ENCODE data around the gene CCNI2.

DNA sequence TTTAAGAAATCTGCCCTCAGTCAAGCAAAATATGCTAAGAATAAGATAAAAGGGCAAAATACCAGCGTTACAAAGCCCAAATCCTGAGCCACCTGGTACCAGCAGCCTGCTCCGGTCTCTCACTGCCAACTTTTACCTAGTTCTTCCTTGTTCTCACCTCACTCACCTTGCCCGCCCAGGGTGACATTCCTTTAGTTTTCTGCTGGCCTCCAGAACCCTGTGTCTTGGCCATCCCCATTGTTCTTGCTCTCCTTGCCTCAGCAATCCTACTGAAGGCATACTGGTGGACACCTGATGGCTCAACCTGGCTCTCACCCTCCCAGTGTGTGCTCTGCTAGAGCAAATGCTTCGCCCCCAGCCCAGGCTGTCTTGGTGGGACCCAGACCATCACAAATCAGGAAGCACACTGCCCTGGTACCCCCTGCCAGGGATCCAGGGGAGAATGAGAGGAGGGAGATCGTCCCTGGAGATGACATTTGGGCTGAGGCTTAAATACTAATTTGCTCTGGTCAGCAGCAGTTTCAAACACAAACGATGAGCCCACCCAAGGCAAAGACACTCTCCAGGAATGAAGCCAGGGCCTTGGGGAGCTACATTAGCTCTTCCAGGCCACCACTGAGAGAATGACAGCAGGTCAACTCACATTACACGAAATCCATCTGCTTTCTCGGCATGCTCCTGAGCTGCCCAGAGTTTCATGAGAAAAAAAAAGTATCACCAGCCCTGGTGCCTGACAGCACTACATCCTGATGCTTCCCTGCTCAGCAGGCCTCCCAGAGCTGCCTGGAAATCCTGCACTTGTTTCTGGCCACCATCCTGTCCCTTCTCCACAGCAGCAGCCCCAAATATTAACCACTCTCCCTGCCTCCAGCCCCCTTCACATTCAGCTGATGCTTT lies 42.0 kb downstream of the CCNI2 start:
- no peak for TF ChIP-seq POLR2A (conservative IDR thresholded peaks at IDR 0.05)
- no peak for TF ChIP-seq KLF16 (IDR thresholded peaks at IDR 0.05)
- TF ChIP-seq ELF1 (tag; IDR thresholded peaks at IDR 0.05): no peak
- no peak for TF ChIP-seq SIX5 (IDR thresholded peaks at IDR 0.05; ENCODE audit: borderline replicate concordance in 1 of 2, insufficient read depth in 1 of 2, low read depth in 1 of 2, low read length in 2 of 2)
- no peak for TF ChIP-seq CEBPB (tag; IDR thresholded peaks at IDR 0.05)
- TF ChIP-seq ZBTB8A (IDR thresholded peaks at IDR 0.05; ENCODE audit: partially characterized antibody): no peak
- TF ChIP-seq JUNB (CRISPR knock-in tag; conservative IDR thresholded peaks at IDR 0.05): no peak
- no peak for TF ChIP-seq HMG20B (CRISPR knock-in tag; IDR thresholded peaks at IDR 0.05)
- TF ChIP-seq, protein P1, sequence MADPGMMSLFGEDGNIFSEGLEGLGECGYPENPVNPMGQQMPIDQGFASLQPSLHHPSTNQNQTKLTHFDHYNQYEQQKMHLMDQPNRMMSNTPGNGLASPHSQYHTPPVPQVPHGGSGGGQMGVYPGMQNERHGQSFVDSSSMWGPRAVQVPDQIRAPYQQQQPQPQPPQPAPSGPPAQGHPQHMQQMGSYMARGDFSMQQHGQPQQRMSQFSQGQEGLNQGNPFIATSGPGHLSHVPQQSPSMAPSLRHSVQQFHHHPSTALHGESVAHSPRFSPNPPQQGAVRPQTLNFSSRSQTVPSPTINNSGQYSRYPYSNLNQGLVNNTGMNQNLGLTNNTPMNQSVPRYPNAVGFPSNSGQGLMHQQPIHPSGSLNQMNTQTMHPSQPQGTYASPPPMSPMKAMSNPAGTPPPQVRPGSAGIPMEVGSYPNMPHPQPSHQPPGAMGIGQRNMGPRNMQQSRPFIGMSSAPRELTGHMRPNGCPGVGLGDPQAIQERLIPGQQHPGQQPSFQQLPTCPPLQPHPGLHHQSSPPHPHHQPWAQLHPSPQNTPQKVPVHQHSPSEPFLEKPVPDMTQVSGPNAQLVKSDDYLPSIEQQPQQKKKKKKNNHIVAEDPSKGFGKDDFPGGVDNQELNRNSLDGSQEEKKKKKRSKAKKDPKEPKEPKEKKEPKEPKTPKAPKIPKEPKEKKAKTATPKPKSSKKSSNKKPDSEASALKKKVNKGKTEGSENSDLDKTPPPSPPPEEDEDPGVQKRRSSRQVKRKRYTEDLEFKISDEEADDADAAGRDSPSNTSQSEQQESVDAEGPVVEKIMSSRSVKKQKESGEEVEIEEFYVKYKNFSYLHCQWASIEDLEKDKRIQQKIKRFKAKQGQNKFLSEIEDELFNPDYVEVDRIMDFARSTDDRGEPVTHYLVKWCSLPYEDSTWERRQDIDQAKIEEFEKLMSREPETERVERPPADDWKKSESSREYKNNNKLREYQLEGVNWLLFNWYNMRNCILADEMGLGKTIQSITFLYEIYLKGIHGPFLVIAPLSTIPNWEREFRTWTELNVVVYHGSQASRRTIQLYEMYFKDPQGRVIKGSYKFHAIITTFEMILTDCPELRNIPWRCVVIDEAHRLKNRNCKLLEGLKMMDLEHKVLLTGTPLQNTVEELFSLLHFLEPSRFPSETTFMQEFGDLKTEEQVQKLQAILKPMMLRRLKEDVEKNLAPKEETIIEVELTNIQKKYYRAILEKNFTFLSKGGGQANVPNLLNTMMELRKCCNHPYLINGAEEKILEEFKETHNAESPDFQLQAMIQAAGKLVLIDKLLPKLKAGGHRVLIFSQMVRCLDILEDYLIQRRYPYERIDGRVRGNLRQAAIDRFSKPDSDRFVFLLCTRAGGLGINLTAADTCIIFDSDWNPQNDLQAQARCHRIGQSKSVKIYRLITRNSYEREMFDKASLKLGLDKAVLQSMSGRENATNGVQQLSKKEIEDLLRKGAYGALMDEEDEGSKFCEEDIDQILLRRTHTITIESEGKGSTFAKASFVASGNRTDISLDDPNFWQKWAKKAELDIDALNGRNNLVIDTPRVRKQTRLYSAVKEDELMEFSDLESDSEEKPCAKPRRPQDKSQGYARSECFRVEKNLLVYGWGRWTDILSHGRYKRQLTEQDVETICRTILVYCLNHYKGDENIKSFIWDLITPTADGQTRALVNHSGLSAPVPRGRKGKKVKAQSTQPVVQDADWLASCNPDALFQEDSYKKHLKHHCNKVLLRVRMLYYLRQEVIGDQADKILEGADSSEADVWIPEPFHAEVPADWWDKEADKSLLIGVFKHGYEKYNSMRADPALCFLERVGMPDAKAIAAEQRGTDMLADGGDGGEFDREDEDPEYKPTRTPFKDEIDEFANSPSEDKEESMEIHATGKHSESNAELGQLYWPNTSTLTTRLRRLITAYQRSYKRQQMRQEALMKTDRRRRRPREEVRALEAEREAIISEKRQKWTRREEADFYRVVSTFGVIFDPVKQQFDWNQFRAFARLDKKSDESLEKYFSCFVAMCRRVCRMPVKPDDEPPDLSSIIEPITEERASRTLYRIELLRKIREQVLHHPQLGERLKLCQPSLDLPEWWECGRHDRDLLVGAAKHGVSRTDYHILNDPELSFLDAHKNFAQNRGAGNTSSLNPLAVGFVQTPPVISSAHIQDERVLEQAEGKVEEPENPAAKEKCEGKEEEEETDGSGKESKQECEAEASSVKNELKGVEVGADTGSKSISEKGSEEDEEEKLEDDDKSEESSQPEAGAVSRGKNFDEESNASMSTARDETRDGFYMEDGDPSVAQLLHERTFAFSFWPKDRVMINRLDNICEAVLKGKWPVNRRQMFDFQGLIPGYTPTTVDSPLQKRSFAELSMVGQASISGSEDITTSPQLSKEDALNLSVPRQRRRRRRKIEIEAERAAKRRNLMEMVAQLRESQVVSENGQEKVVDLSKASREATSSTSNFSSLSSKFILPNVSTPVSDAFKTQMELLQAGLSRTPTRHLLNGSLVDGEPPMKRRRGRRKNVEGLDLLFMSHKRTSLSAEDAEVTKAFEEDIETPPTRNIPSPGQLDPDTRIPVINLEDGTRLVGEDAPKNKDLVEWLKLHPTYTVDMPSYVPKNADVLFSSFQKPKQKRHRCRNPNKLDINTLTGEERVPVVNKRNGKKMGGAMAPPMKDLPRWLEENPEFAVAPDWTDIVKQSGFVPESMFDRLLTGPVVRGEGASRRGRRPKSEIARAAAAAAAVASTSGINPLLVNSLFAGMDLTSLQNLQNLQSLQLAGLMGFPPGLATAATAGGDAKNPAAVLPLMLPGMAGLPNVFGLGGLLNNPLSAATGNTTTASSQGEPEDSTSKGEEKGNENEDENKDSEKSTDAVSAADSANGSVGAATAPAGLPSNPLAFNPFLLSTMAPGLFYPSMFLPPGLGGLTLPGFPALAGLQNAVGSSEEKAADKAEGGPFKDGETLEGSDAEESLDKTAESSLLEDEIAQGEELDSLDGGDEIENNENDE (IDR thresholded peaks at IDR 0.05; ENCODE audit: low read depth, low read length): no peak

Data from K562 (cell line).